Dermis blood vessel endothelial cell (primary cell): ENCODE measurements around the gene GALNT10. TPM values are rescaled to one million over a fixed set of nuclear protein-coding genes. Genes with fewer than 3 reads are reported as not detected.
A peak's percentile ranks its signal among the peaks of the same experiment; 100 is the strongest.

ENCODE experiments used
- DNase-seq: peaks from one replicate; pipeline ENCODE4 v3.0.0; 2010
- total RNA-seq: library from RNA; depleted of rRNA; stranded (reverse); fragments of >200 nt; gene quantifications from 2 replicates; pipeline ENCODE4 v1.2.3, GENCODE V29; 2014

Gene GALNT10
- total RNA-seq, 1 donor from 2014 or later, result 38.8 TPM

GRCh38 chr5:154268073-154268472 is 77.5 kb downstream of the GALNT10 start:
- no peak for DNase-seq

GRCh38 chr5:154269414-154269813 is 78.9 kb downstream of the GALNT10 start:
- no peak for DNase-seq

- DNase-seq, result no peak
Observed at GRCh38 chr5:154271466-154271865, 80.9 kb downstream of the GALNT10 start.

DNA sequence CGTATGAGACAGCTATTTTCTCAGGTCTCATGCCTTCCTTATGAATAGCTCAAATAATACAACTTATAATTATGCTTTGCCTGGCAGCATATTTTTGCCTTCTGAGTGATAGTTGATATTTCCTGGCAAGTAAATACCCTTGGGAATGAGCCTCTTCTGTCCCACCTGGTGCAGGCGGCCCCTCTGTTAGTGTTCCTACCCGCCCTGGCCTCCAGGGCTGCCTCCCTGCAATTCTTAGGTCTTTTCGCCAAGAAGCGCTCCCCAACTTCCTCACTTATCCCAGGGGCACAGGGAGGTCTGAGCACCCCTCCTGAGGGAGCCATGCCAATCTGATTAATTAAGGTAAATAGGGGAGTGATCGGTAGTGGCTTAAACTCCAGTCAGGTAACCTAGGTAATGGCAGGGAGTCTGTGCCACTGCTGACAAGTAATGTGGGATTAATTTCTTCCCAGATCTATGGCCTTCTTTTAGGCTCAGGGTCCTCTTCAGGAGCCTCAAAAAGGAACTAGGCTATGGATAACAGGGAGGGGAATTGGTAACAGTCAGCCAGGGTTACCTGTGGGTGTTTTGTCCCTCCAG is 81.5 kb downstream of the GALNT10 start:
- no peak for DNase-seq

DNA sequence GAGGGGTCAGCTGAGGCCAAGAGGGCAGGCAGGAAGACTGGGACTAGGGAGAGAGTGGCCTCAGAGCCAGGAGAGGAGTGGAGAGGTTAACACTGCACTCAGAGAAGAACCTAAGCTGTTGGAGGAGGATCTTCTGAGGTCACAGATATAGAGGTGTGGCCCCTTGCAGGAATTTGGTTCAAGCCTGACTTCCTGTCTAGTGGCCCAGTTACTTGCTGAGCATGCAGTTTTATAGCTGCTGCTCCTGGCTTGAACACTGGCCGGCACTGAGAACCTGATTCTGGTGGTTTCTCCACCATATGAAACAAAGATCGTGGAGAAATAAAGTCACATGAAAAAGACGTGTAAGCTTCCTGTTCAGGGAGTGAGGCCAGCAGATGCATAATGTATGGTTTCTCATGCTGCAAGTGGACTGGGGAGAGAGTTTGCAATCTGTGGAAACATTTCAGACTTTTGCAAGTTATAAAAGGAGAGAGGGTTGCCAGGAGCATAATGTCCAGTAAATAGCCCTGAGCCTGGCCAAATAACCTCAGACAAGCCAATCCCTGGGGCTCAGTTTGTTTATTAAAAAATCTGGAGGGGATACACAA is 82.6 kb downstream of the GALNT10 start:
- no peak for DNase-seq

GRCh38 chr5:154273963-154274827 is 83.7 kb downstream of the GALNT10 start:
- DNase-seq, result no peak

GRCh38 chr5:154274828-154275185 is 84.3 kb downstream of the GALNT10 start:
- no peak for DNase-seq

GRCh38 chr5:154275566-154275965 is 85.0 kb downstream of the GALNT10 start:
- no peak for DNase-seq

DNA sequence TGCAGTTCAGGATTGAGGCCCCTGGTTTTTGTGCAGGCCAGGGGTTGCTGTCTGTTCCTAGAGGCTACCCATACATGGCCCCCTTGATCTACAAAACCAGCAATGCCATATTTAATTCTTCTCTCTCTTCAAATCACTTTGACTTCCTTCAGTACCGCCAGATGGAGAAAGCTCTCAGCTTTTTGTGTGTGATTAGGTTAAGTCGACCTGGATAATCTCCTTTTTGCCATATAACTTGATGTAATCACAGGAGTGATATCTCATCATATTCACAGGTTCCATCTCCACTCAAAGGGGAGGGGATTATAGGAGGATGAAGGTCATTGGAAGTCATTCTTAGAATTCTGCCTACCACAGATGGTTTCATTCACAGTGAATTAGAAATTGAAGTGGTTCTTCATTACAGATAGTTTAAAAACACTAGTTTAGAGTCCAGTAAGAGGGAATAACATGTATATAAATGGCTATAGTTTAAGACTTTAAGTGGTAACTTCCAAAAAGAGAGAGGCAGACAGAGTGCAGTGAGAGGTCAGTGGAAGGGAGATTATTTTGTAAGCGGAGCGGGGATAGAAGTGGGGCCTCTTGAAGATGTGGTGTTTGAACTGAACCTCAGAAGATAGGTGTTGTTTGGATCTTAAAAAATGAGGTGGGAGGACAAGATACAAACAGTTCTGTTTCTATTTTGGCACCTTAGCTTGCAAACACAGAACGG is 85.9 kb downstream of the GALNT10 start:
- DNase-seq, result no peak

DNA sequence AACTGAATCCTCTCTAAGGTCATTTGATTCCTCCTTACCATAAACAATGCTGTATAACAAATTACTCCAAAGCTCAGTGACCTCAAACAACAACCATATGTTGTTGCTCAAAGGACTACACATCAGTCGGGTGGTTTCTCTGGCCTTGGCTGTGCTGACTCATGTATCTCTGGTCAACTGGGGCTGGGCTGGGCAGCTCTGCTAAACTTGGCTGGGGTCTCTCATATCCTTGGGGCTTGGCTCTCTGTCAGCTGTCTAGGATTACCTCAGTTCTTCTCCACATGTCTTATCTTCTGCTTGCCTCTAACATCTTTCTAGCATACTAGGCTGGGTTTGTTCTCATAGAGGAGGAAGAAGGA is 86.4 kb downstream of the GALNT10 start:
- peak; percentile 4 for DNase-seq

DNA sequence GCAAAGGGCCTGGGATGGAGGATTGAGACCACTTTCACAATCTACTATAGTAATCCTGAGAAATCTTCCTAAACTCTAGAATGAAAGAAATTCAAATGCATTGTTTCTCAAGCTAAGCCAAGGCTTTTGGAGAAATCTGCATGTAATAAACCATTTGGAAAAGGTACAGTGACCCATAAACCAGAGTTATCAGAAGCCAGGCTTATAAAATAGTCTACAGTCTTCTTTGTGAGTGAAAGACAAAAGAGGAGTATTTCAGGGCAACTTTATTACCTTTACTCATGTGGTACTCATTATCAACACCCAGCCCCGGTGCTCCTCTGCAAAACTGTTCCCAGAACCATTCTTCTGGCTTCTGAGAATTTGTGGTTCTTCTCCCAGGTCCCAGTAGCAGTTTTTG is 87.0 kb downstream of the GALNT10 start:
- DNase-seq, result no peak

DNA sequence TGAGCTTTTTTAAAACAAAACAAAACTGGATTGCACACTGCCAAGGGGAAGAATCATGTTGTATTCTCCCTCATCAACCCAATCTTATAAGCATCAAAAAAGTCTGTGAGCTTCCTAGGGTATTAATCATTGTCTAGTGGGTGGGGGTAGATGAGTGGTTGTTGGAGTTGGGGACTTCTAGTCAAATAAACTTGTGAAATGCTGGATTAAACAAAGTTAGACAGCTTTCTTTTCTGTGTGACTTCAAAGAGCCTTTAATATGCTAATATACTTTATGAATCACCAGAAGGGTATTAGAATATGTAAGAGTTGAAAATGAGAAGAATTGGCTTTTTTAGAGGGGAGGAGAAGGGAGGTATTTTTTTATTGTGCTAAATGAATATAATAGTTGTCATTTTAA is 87.7 kb downstream of the GALNT10 start:
- DNase-seq, result no peak

- no peak for DNase-seq
Observed at GRCh38 chr5:154278908-154279307, 88.4 kb downstream of the GALNT10 start.

DNA sequence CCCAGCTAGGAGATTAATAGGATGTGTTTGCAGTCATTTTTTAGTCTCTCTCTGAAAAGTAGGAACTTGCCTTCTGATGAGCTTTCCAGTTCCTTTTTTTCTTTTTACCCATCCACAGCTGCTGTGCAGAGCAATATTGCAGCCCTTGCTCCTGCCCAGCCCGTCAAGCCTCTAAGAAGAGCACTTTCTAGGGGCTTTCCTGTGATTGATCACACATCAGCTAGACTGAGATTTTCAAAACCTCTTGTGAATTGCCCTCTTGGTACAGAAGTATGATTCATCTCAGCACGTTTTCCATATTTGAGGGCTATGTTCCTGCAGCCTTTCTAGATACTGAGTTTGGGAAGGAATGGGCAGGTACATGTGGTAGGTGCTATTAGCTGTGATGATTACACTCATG is 93.9 kb downstream of the GALNT10 start:
- no peak for DNase-seq

DNA sequence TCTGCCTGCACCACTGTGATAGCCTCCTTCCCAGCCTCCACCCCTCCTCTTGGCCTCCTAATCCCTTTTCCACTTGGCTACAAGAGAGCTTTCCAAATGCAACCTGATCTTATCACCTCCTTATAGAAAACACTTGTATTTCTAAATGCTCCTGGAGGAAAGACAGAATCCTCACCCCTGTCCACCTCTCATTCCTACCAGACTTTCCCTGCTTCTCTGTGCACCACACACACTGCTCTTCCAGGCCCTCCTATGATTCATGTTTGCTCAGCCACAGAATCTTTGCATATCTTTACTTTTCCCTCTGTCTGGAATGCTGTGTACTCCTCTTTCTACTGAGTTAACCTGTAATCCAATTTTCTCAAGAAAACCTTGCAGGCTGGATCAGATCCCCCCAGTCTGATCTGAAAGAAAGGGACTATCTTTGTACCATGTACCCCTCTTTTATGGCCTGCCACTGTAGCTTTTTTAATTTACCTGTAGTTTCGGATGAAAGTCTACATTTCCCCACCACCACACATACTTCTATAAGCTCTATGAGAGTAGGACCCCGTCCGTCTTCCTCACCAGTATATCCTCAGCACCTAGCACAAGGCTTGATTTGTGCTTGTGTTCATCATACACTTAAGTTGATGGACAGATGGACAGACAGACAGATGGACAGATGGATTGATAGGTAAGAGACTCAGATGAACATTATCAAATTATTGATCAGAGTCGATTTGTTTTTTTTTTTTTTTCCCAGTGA is 95.3 kb downstream of the GALNT10 start:
- DNase-seq, result peak; percentile 31

DNA sequence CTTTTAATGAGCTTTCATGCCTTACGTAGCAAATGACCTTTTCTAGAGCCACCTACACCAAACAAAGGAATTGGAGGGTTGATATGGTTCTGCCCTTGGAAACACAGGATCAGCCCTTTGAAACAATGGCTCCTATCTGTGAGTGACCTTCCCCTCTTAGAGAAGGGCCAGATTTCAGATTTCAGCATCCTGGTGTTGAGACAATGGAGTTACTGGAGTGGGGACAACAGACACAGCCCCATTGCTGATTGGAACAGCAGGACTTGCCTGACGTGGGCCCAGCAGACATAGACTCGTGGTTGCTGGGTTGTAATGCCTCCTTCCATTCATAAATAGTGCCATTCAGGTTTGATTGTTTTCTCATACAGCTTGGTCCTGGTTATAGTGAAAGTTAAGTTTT is 96.0 kb downstream of the GALNT10 start:
- DNase-seq, result peak; percentile 65

DNA sequence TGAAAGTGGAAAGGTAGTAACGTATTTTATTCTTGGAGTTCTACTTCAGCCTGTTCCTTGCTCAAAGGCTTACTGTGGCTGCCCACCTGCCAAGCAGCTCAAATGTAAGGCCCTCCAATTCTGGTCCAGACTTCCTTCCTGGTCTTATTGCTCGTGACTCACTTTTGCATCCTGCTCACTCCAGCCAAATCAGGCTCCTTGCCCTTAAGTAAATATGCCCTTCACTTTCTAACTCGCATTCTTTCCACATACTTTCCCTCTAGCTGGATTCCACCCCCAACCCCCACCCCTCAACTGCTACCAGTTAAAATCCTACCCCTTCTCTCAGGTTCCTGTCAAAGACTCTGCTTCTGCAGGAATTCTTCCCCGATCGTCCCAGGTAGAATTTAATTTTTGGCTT is 96.6 kb downstream of the GALNT10 start:
- DNase-seq, result peak; percentile 96

DNA sequence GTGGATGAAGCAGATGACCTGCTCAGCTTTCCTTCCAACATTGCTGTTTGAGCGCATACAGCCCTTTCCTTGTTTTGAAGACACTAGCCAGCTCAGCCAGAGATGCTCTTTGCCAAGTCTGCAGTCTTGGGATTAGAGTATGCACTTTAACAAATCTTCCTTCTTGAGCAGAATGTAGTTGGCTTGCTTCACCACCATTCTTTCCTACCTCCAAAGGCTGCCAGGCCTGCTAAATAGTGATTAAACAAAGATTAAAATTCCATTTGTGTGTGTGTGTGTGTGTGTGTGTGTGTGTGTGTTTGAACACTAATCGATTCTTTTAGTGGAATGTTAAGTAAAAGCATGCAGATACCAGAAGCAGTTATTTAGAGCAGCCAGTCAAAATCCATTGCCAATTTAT is 97.6 kb downstream of the GALNT10 start:
- DNase-seq, result peak; percentile 57

GRCh38 chr5:154291917-154292316 is 101.4 kb downstream of the GALNT10 start:
- no peak for DNase-seq

- DNase-seq, result no peak
Observed at GRCh38 chr5:154293219-154293618, 102.7 kb downstream of the GALNT10 start.

DNA sequence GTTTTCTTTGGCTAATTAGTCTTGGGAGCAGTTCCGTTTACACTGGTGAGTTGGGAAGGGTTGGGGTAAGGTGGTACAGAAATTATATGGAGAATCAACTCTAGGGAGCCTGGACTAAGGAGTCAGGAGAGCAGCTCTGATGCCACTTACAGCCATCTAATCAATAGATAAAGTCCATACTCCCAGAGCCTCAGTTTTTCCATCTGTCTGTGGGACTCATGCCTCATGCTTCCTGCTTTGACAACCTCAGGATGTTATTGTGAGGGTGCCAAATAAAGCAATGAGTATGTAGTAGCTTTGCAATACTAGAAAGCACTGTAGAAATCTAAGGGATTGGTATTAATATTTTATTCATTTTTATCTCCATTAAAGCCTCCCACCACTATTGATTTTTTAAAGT is 105.0 kb downstream of the GALNT10 start:
- peak; percentile 21 for DNase-seq

- no peak for DNase-seq
Observed at GRCh38 chr5:154296525-154297159, 106.1 kb downstream of the GALNT10 start.
